Right hindlimb (tissue), 1 donor: ENCODE measurements around the gene PCGF2.

Source experiments
- DNase-seq: peaks from one replicate; pipeline ENCODE4 v3.0.0-alpha.2; 2018

Gene PCGF2

GRCh38 chr17:38702166-38702915, 45.8 kb downstream of the PCGF2 start:
- DNase-seq = peak; percentile 94

GRCh38 chr17:38701504-38702165, 46.5 kb downstream of the PCGF2 start:
- DNase-seq = no peak

GRCh38 chr17:38698760-38699159, 49.4 kb downstream of the PCGF2 start:
- DNase-seq = no peak

- DNase-seq = no peak
Measured at GRCh38 chr17:38697061-38697820, 50.9 kb downstream of the PCGF2 start.

- DNase-seq = peak; percentile 93
Measured at GRCh38 chr17:38693700-38694329, 54.3 kb downstream of the PCGF2 start.

- DNase-seq = no peak
Measured at GRCh38 chr17:38691154-38691553, 57.0 kb downstream of the PCGF2 start.

- DNase-seq = no peak
Measured at GRCh38 chr17:38690386-38690785, 57.8 kb downstream of the PCGF2 start.

GRCh38 chr17:38687286-38687685, 60.9 kb downstream of the PCGF2 start:
- no peak for DNase-seq

- DNase-seq = peak; percentile 44
Measured at GRCh38 chr17:38685491-38685890, 62.6 kb downstream of the PCGF2 start.
